Activated effector memory CD4-positive, alpha-beta T cell treated with Interleukin-2 at 50 U/mL for 16 hours (primary cell): Measurements from ENCODE around the gene BACE2.

Experiments
- DNase-seq: peaks from one replicate; pipeline ENCODE4 v3.0.0-alpha.2; 2020

The BACE2 gene

DNA sequence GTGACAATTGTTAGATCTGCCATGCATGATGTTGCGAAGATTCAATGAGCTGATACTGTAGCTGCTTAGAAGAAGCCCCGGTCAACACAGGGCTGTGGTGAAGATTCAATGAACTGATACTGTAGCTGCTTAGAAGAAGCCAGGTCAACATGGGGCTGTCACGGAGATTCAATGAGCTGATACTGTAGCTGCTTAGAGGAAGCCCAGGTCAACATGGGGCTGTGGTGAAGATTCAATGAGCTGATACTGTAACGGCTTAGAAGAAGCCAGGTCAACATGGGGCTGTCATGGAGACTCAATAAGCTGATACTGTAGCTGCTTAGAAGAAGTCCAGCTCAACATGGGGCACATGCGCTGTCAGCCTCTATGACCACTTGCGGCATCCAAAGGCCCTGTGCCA, 18.8 kb upstream of the BACE2 start:
- DNase-seq, result no peak

GRCh38 chr21:41152147-41152546, 15.8 kb upstream of the BACE2 start:
- DNase-seq, result no peak

- DNase-seq, result no peak
These were observed 14.5 kb upstream of the BACE2 start for GRCh38 chr21:41153443-41153842.

GRCh38 chr21:41156142-41156541, 11.8 kb upstream of the BACE2 start:
- DNase-seq, result no peak

DNA sequence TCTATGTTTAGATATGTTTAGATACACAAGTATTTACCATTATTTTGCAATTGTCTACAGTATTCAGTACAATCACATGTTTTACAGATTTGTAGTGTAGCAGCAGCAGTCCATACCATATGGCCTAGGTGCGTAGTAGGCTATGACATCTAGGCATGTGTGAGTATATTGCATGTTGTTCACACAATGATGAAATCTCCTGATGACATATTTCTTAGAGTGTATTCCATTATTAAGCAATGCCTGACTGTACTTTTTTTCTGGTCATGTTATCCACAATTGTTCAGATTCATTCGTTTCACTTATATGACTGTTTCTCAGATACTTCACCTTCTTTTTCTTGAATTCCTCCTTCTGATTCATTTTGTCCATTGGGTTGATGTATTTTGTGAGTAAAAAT, 9.9 kb upstream of the BACE2 start:
- no peak for DNase-seq

DNA sequence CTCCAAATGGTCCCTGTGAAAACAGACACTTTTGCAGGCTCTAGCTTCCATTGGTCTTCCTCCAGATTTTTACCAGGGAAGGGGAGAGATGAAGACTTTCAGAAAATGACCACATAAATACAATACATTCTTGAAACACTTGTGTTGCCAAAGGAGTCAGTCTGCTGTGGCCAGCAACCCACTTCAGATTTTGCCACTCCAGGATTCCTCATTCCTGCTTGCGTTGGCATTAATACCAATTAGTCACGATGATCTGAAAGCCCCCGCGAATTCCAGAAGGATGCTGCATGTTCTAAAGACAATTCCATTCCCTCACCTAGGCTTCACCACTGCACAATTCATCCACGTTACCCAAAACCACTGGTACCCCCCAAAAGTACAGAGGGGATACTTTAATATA, 7.9 kb upstream of the BACE2 start:
- no peak for DNase-seq

DNA sequence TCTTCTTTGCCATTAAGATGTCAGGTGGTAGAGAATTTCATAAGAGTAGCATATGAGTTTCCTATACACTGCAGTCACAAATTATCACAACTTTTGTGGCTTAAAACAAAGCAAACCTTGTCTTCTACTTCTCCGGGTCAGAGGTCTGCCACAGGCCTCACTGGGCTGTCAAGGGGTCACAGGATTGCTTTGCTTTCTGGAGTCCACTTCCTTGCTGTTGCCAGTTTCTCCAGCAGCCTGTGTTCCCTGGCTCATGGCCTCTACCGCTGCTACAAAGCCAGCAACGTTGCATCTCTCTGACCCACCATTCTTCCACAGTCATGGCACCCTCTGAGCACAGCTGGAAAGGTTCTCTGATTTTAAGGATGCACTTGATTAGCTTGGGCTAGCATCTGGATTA, 6.5 kb upstream of the BACE2 start:
- no peak for DNase-seq

DNA sequence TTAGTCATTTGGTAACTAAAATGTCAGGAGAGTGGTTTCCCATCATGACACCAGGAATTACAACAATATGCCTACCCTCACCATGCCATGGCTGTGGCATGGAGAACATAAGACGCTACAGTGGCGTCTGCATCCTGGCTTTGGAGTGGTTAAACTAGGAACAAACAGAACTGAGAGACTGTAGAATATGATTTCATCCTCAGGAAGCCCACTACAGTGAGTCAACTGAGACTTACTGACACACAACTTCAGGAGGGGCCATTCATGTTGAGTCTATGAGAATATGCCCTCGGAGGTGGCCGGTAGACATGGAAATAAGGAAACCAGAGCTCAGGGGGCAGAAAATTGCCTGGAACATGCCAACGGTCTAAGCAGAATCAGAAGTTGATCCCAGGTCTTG, 5.9 kb upstream of the BACE2 start:
- DNase-seq, result no peak

DNA sequence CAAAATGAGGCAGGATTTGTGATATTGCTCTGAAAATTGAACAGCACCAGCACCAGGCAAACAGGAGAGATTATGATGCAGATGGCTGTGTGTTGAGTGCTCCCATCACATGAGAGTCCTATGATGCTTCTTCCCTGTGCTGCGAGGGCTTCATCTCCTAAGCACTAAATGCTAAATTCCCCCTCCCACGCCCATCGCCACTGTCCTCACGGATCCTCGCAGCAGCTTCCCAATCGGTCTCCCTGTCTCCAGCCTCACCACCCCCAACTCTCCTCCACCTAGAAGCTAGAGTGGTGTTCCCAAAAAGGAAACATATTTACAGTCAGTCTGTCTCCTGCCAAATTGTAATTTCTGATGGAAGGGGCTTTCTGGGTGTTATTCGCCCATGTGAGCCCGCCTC, 4.9 kb upstream of the BACE2 start:
- DNase-seq, result no peak

DNA sequence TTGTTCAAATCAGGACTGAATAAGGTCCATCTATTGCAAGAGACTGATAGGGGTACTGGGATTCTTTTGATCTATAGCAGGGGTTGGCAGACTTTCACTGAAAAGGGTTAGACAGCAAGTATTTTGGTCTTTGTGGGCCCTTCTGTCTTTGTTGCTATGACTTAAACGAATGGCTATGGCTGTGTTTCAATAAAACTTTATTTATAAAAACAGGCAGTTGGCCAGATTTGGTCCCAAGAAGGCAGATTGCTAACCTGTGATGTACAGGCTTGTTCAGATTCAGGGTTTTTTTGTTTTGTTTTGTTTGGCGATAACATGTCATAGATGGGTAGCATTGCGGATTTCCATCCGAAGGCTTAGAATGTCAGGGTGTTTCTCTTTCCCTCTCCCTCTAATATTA, 3.9 kb upstream of the BACE2 start:
- DNase-seq, result no peak

DNA sequence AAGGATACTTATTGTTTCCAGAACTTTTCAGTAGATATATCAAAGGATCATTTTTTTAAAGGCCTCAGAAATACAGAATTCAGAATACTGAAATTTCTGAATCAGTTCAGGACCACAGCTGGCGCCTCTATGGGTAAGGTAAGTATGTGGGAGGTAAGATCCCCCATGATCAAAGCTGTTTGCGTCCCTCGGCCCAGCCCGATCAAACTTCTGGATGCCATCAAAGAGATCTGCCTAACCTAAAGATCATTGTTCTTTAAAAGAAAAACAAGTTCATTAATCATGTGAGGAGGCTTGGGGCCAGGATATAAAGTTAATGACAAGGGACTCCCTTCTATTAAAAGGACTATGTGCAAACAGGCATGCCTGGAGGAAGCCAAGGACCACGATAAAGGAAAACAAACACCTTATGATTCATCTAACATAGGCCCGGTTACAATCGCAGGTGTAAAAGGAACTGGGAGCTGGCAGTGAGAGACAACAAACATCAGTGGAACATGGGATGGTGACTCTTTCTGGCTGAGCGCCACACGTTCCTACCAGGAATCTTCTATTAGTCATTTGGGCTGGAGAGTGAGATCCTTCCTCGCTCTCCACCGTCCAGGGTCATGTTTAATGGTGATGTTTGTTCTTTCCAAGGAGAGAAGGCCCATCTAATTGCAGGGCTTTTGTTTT, 2.8 kb upstream of the BACE2 start:
- no peak for DNase-seq

DNA sequence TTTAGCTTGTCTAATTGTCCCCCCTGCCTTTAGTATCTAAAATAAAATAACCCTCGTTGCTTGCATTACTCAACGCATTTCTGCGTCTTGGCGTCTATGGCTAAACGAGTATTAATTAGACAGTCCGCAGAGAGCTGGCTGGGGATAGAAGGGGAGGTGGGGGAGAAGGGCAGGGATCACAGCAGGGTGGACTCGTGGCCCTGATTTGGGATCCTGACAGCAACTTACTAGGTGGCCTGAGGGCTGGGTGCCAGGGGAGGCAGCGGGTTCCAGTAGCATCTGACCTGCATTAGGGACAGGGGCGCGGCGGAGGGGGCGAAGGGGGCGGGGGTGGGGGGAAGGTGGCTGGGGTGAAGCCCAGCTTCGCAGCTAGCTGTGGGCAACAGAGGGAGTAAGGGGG, 1.1 kb upstream of the BACE2 start:
- DNase-seq, result no peak

DNA sequence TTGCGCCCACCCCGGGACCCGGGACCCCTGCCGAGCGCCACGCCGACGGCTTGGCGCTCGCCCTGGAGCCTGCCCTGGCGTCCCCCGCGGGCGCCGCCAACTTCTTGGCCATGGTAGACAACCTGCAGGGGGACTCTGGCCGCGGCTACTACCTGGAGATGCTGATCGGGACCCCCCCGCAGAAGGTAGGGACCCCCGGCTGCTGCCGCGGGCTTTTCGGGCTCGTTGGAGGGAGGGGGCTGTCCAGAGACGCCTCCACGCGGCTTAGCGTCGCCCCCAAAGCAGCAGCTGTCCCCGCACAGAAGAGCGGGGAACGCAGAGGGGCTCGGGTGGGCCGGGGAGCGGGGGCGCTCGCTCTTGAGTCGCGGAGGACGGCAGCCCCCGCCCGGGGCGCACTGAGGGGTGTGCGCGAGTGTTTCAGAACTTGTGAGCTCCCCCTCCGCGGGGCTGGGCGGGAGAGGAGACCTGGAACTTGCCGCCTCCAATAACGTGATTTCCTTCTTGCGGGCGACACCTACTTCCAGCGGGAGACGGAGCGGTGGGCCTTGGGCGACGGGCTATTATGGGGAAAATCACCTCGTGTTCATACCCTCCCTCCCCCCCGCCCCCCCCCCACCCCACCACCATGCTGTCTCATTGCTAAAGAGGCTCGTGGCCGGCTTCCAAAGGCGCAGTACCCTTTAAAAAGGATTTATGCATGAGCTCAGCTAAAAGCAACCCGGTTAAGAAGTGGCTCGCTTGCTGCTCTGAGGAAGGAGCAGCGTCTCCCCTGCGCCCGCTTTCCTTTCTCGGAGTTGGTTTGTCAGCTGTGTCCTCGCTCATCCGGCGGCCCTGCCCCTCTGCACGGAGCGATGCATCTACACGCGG, 664 bp downstream of the BACE2 start:
- DNase-seq, result no peak

GRCh38 chr21:41169258-41169576, 1.3 kb downstream of the BACE2 start:
- DNase-seq, result no peak

DNA sequence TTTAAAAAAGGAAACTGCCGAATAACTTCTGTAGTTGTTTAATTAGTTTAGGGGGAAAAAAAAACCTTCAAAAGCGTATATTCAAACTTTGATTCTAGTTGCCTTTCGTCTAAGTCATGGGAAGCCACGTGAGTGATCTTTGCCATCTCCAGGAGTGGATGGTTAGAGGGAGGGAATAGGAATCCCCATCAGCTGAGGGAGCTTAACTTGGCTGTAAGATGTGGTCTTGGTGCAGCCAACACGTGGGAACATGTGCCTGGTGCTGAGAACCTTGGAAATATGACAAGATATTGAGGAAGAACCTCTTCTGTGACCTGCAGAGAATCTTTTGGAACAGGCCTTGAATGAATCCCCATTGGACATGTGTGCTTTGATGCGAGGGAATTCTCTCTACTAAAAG, 1.7 kb downstream of the BACE2 start:
- no peak for DNase-seq

GRCh38 chr21:41170442-41170841, 2.5 kb downstream of the BACE2 start:
- no peak for DNase-seq

- no peak for DNase-seq
These were observed 3.1 kb downstream of the BACE2 start for GRCh38 chr21:41170859-41171609.

DNA sequence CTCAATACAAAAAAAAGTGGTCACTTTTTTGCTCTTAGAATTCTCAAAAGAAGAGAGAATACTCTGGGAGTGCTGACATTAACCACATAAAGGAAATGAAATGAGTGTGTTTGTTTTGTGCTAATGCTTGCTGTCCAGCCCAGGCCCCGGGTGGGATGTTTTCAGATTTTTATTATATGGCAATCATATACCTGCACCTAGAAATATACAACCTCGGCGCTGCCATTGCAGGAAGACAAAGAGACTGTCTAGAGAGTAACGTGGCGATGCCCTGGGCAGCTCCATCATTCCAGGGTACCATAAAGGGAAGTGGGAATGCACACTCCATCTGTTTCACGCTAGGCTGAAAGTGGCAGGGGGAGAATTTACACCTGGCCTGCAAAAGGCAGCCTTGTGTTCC, 7.1 kb downstream of the BACE2 start:
- no peak for DNase-seq

DNA sequence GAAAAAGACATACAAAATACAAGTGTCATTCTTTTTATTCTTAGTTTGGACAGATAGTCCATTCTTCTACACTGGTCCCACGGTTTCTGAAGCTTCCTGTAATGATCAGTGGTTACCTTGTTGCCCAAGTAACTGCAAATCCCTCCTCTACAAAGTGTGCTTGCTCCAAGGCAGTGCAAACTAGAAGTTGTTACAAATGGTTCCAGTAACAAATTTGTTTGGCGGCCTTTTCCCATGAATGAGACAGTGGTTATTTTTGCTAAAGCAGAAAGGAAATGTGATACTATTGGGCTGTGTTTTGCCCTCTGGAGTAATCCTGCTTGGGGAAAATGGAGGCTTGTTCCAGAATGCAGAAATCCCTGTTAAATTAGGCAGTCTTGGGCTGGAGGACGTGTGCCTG, 8.9 kb downstream of the BACE2 start:
- DNase-seq, result no peak

GRCh38 chr21:41180752-41181151, 12.8 kb downstream of the BACE2 start:
- DNase-seq, result no peak

GRCh38 chr21:41182547-41182946, 14.6 kb downstream of the BACE2 start:
- DNase-seq, result no peak

DNA sequence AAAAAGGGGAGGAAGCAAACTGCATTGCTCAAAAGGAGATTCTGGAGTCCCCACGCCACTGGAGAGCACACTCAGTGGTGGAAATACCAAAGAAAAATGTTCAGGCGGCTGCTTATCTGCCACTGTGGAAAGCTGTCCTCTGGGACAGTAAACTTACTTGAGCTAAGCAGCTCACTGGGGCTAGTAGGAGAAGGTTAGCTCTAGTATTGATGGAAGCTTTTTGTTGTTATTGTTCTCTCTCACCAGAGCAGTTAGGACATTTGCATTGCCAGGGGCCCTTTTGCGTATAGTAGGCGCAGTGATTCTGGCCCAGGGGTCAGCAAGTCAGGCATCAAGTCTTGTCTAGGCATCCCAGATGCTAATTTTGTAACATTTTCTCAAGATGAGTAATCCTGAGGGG, 15.6 kb downstream of the BACE2 start:
- DNase-seq, result no peak

DNA sequence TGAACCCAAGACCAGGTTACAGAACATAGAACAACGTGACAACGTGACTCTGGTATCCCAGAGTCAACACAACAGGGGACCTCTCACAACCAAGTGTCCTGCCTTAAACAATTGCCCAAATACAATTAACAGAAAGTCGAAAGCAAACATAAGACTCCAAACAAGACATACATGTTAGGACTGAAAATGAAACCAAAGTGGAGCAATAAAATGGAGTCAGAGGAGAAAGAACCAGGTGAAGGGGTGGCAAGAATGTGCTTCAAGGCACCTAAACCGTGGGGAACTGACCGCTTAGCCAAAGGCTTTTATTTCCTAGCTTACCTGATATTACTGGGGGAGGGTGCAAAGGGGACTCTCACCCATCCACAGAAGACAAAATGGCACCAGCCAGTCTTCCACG, 17.8 kb downstream of the BACE2 start:
- no peak for DNase-seq
